Fibroblast of skin of scalp (primary cell): Measurements from ENCODE around the gene TRIM62.

Experiments used
- DNase-seq: peaks from one replicate; pipeline ENCODE4 v3.0.0-alpha.2; 2013

The TRIM62 gene

DNA sequence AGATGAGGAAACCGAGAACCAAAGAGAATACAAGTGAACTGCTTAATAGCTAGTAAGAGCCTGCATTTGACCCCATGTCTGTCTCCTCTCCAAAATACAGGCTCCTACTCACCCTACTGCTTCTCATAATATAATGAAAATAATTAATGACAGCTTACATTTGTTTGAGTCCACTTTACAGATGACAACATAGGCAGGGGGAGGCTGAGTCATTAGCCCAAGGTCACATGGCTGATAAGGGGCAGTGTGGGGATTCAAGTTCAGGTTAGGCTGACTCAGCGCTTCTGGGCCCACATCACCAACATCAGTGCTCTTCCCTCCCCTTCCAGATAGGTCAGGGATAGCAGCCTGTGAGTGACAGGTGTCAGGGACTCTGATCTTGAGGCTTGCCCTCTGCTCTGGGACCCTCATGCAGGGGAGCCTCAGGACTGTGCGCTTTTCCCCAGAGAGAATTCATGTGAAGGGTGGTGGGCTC, 84.7 kb downstream of the TRIM62 start:
- DNase-seq = no peak

DNA sequence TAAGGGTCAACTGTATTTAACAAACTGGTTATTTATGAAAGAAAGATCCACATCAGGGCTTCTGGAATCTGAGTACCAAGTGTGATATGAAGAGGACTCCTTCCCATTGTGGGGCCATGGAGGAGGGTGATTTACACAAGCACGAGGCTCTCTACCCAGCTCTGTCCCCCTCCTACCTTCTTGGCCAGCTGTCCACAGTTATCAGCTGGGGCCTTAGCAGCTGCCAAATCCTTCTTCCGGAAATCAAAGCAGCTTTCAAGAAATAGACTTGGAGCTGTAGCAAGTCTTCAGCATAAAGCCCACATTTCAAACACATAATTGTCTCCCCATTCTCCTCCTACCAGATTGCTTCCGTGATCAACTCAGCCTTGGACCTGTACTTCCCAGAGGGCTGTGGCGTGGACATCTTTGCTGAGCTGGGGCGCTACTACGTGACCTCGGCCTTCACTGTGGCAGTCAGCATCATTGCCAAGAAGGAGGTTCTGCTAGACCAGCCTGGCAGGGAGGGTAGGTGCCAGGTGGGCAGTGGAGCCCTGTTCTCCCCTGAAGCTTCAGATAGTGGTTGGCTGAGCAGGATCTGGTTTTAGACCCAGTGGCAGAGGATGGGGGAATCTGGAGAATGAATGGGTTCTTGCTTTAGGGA, 85.4 kb downstream of the TRIM62 start:
- DNase-seq = no peak
